Endothelial cell (in vitro differentiated cells): ENCODE results near the gene OAT. TPM values are rescaled to one million over a fixed set of nuclear protein-coding genes. Genes with fewer than 3 reads are reported as not detected.

Experiments
- DNase-seq: peaks from one replicate; pipeline ENCODE4 v3.0.0; 2021; ENCODE audit warnings: low spot score
- H3K27ac Mint-ChIP-seq: one replicate; pipeline ENCODE4 v1.8.0; 2021; ENCODE audit warnings: mixed read lengths, inconsistent platforms; ENCODE audit not compliant: unreplicated experiment
- H3K27me3 Mint-ChIP-seq: one replicate; pipeline ENCODE4 v1.8.0; 2021; ENCODE audit warnings: mild to moderate bottlenecking, moderate library complexity, mixed read lengths, inconsistent platforms; ENCODE audit not compliant: unreplicated experiment
- H3K36me3 Mint-ChIP-seq: one replicate; pipeline ENCODE4 v1.8.0; 2021; ENCODE audit warnings: mild to moderate bottlenecking, low read depth, mixed read lengths, inconsistent platforms; ENCODE audit not compliant: unreplicated experiment
- H3K4me1 Mint-ChIP-seq: one replicate; pipeline ENCODE4 v1.8.0; 2021; ENCODE audit warnings: mild to moderate bottlenecking, mixed read lengths, inconsistent platforms; ENCODE audit not compliant: unreplicated experiment
- H3K4me3 Mint-ChIP-seq: one replicate; pipeline ENCODE4 v1.8.0; 2021; ENCODE audit warnings: mild to moderate bottlenecking, mixed read lengths, inconsistent platforms; ENCODE audit not compliant: unreplicated experiment
- H3K9me3 Mint-ChIP-seq: one replicate; pipeline ENCODE4 v1.8.0; 2021; ENCODE audit warnings: mixed read lengths, inconsistent platforms; ENCODE audit not compliant: unreplicated experiment
- total RNA-seq: library from RNA; stranded (reverse); fragmentation: NEBNext Ultra II Directional; extraction: Animal tissue kit (Norgen Biotek cat#: 25700); gene quantifications from one replicate; pipeline ENCODE4 v1.2.1, GENCODE V29; 2021; ENCODE audit not compliant: unreplicated experiment
- TF ChIP-seq, protein P1 (sequence below): fragments of 200-600 bp; sonication (generic); IDR thresholded peaks from one replicate; pipeline ENCODE4 v1.5.0; 2021; ENCODE audit warnings: antibody characterized with exemption; ENCODE audit not compliant: unreplicated experiment

The OAT gene
- total RNA-seq, 1 donor from 2014 or later, result 36.6 TPM

DNA sequence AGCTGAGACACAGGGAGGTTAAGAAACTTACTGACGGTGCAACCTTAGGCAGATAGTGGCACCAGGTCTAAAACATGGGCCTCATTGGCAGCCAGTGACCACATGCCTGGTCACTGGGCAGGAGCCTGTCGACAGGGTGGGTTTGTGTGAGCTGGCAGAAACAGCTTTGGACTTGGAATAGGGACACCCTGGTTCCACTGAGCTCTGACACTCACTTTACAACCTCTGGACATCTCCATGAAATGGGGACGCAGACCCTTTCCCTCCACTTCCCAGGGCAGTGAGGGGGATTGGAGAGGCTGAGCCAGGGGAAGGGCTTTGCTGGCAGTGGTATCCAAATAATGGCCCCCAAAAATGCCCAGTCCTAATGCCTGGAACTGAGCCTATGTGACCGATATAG is 49.7 kb downstream of the OAT start:
- Mint-ChIP-seq H3K27ac (no peak overlapping the region), H3K27me3 (peaks cover 13% of the 10 kb centered on the region), H3K4me1 (peaks cover 5% of the 10 kb centered on the region), H3K4me3 (no peak overlapping the region), H3K36me3 (no peaks in the 10 kb centered on the region), H3K9me3 (no peaks in the 10 kb centered on the region)
- no peak for DNase-seq
- TF ChIP-seq, protein P1, sequence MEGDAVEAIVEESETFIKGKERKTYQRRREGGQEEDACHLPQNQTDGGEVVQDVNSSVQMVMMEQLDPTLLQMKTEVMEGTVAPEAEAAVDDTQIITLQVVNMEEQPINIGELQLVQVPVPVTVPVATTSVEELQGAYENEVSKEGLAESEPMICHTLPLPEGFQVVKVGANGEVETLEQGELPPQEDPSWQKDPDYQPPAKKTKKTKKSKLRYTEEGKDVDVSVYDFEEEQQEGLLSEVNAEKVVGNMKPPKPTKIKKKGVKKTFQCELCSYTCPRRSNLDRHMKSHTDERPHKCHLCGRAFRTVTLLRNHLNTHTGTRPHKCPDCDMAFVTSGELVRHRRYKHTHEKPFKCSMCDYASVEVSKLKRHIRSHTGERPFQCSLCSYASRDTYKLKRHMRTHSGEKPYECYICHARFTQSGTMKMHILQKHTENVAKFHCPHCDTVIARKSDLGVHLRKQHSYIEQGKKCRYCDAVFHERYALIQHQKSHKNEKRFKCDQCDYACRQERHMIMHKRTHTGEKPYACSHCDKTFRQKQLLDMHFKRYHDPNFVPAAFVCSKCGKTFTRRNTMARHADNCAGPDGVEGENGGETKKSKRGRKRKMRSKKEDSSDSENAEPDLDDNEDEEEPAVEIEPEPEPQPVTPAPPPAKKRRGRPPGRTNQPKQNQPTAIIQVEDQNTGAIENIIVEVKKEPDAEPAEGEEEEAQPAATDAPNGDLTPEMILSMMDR, result no peak

DNA sequence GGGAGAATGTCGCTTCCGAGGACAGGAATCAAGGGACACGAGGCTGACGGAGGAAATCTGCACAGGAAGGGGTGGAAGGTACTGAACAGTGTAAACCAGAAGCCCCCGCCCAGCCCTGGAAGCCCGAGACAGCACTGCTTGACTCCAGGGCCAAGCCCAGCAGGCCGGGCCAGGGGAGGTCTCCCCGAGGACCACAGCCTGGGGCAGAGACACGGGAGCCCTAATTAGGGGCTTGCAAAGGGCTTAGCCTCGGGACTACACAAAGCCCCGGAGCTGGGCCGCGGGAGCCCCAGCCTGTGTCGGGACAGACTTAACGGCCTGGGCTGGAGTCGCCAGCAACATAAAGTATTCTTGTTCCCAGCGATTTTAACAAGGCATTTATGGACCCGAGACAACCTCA is 50.8 kb downstream of the OAT start:
- Mint-ChIP-seq H3K4me3 (no peak overlapping the region), H3K27ac (no peak overlapping the region), H3K4me1 (peaks cover 5% of the 10 kb centered on the region), H3K27me3 (peaks cover 15% of the 10 kb centered on the region), H3K9me3 (no peaks in the 10 kb centered on the region), H3K36me3 (no peaks in the 10 kb centered on the region)
- TF ChIP-seq, protein P1, result no peak
- no peak for DNase-seq

DNA sequence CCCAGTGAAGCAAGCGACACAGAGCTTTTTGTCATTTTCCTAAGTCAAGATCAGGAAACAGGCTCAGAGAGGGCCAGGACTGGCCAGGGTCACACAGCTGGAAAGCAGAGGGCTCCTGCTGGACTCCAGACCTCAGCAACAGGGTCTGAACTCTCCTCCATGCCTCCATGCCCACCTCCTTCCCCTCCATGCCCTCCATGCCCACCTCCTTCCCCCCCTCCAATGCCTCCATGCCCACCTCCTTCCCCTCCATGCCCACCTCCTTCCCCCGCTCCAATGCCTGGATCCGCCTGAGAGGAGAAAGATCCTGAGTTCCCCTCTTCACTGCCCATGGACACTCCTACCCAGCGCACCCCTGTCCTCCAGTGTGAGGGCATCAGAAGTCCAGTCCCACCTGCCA is 51.3 kb downstream of the OAT start:
- DNase-seq, result no peak
- Mint-ChIP-seq H3K9me3 (no peaks in the 10 kb centered on the region), H3K27me3 (peaks cover 15% of the 10 kb centered on the region), H3K4me3 (no peak overlapping the region), H3K27ac (no peak overlapping the region), H3K4me1 (peaks cover 5% of the 10 kb centered on the region), H3K36me3 (no peaks in the 10 kb centered on the region)
- TF ChIP-seq, protein P1, result no peak

GRCh38 chr10:124366825-124367224 is 51.9 kb downstream of the OAT start:
- no peak for DNase-seq
- Mint-ChIP-seq H3K27me3 (peaks cover 15% of the 10 kb centered on the region), H3K4me1 (peaks cover 5% of the 10 kb centered on the region), H3K27ac (no peak overlapping the region), H3K36me3 (no peaks in the 10 kb centered on the region), H3K4me3 (no peak overlapping the region), H3K9me3 (no peaks in the 10 kb centered on the region)
- TF ChIP-seq, protein P1, result no peak

DNA sequence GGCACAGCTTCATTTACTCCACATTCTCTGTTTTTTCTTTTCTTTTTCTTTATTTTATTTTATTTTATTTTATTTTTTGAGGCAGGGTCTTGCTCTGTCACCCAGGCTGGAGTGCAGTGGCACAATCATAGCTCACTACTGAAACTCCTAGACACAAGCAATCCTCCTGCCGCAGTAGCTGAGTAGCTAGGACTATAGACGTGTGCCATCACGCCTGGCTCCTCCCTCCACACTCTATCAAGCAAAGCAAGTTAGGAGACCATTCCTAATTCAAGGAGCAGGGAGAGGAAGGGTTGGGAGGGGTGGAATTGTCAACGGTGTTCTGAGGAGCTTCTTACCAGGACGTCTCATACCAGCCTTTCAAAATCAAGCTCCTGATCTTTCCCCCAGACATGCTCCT is 52.4 kb downstream of the OAT start:
- DNase-seq, result no peak
- H3K4me1 Mint-ChIP-seq, result peaks cover 5% of the 10 kb centered on the region
- TF ChIP-seq, protein P1, result no peak
- H3K9me3 Mint-ChIP-seq, result no peaks in the 10 kb centered on the region
- H3K4me3 Mint-ChIP-seq, result no peak overlapping the region
- peaks cover 15% of the 10 kb centered on the region for H3K27me3 Mint-ChIP-seq
- no peak overlapping the region for H3K27ac Mint-ChIP-seq
- no peaks in the 10 kb centered on the region for H3K36me3 Mint-ChIP-seq
